ENCODE results near the gene TRIM32. TPM values are rescaled to one million over a fixed set of nuclear protein-coding genes. Genes with fewer than 3 reads are reported as not detected.
A peak's percentile ranks its signal among the peaks of the same experiment; 100 is the strongest.

Gene TRIM32
- total RNA-seq, 4 donors from 2014 or later = 15.8 to 20.3 (median 20.0) TPM

- Histone ChIP-seq H3K9me3 (no peaks in the 10 kb centered on the region), H3K4me3 (replicated peaks in 1 of 3) (no peak overlapping the region), H3K36me3 (no peaks in the 10 kb centered on the region), H3K27ac (peak overlapping the region in 1 of 3 donors; percentile 62), H3K27me3 (no peaks in the 10 kb centered on the region), H3K4me1 (peaks cover 9 to 11% of the 10 kb centered on the region in 2 donors)
- WGBS, 2 donors = 52 to 58% methylated on average over 9 of the region's 9 CpGs
- intact Hi-C loops (cut with DNase I) = no loop called here
- peak; percentile 2 to 7 for DNase-seq
- no peak for TF ChIP-seq CTCF (IDR thresholded peaks at IDR 0.05)
- TF ChIP-seq POLR2A (IDR thresholded peaks at IDR 0.05) = no peak
Measured at GRCh38 chr9:116733010-116733641, 46.0 kb downstream of the TRIM32 start.

- no peak for DNase-seq
- WGBS, 2 donors = 59 to 68% methylated on average over 8 of the region's 8 CpGs
Measured at GRCh38 chr9:116736399-116737151, 49.5 kb downstream of the TRIM32 start.

GRCh38 chr9:116737152-116737546 is 50.0 kb downstream of the TRIM32 start:
- no peak overlapping the region for H3K4me3 ChIP-seq (replicated peaks in 1 of 3)
- no peaks in the 10 kb centered on the region for H3K27me3 ChIP-seq
- intact Hi-C loops (cut with DNase I) = loop anchor here (5.0 kb wide), 1 partner anchor 120 kb away; no protein-coding TSS in a partner anchor
- DNase-seq = peak; percentile 79 to 83
- H3K27ac ChIP-seq = no peak overlapping the region
- peak; percentile 59 to 88 (median 76) for TF ChIP-seq CTCF (IDR thresholded peaks at IDR 0.05)
- no peak for TF ChIP-seq POLR2A (IDR thresholded peaks at IDR 0.05)
- no peaks in the 10 kb centered on the region for H3K9me3 ChIP-seq
- WGBS, 2 donors = 19 to 21% methylated on average over 15 to 16 of the region's 16 CpGs
- no peaks in the 10 kb centered on the region for H3K36me3 ChIP-seq
- H3K4me1 ChIP-seq = peaks cover 9 to 11% of the 10 kb centered on the region in 2 donors

More at GRCh38 chr9:116736399-116737151, 49.5 kb downstream of the TRIM32 start:
- H3K4me3 ChIP-seq (replicated peaks in 1 of 3) = no peak overlapping the region
- H3K36me3 ChIP-seq = no peaks in the 10 kb centered on the region
- peaks cover 9 to 11% of the 10 kb centered on the region in 2 donors for H3K4me1 ChIP-seq
- H3K9me3 ChIP-seq = no peaks in the 10 kb centered on the region
- no peaks in the 10 kb centered on the region for H3K27me3 ChIP-seq
- H3K27ac ChIP-seq = no peak overlapping the region
- TF ChIP-seq CTCF (IDR thresholded peaks at IDR 0.05) (no peak), POLR2A (IDR thresholded peaks at IDR 0.05) (no peak)
- intact Hi-C loops (cut with DNase I) = loop anchor here (5.0 kb wide), 1 partner anchor 121 kb away; no protein-coding TSS in a partner anchor

GRCh38 chr9:116741086-116741740 is 54.1 kb downstream of the TRIM32 start:
- H3K27me3 ChIP-seq = no peaks in the 10 kb centered on the region
- intact Hi-C loops (cut with DNase I) = no loop called here

More at GRCh38 chr9:116741086-116741740, 54.1 kb downstream of the TRIM32 start:
- WGBS, 2 donors = 70 to 71% methylated on average over 3 of the region's 3 CpGs
- Histone ChIP-seq H3K9me3 (no peaks in the 10 kb centered on the region), H3K4me1 (no peaks in the 10 kb centered on the region), H3K27ac (no peak overlapping the region), H3K36me3 (no peaks in the 10 kb centered on the region), H3K4me3 (replicated peaks in 1 of 3) (no peak overlapping the region)
- DNase-seq = no peak
- TF ChIP-seq POLR2A (IDR thresholded peaks at IDR 0.05) (no peak), CTCF (IDR thresholded peaks at IDR 0.05) (no peak)

Data from thyroid gland (tissue), 4 donors.